ENCODE measurements around the gene DHX34.

- no peak for TF ChIP-seq CTCF (IDR thresholded peaks at IDR 0.05; ENCODE audit: low read depth, low read length)
- no peak for TF ChIP-seq EZH2phosphoT487 (IDR thresholded peaks at IDR 0.05; ENCODE audit: low read depth)
Observed at GRCh38 chr19:47378246-47378645, 29.1 kb downstream of the DHX34 start.
